Small intestine (tissue), 7 donors: ENCODE data around the gene GUCY1B1. TPM values are rescaled to one million over a fixed set of nuclear protein-coding genes. Genes with fewer than 3 reads are reported as not detected.

Experiments used
- DNase-seq, 2 donors: peaks; one replicate each; pipeline versions ENCODE4 v3.0.0 to v3.0.0-alpha.2; 2013
- FAIRE-seq: peaks from 2 replicates; lab custom pipeline; 2012; peaks lifted over from hg19 to GRCh38; lab: Jason Lieb, UNC
- H3K27ac ChIP-seq, 3 donors: one replicate each; pipeline ENCODE4 v1.5.1; 2013; ENCODE audit warnings: low read length in 2 of 3, mild to moderate bottlenecking in 2 of 3, control low read depth in 1 of 3, inconsistent platforms in 1 of 3, low read depth in 1 of 3, moderate library complexity in 1 of 3
- H3K27me3 ChIP-seq, 3 donors: one replicate each; pipeline ENCODE4 v1.6.1; 2013; ENCODE audit warnings: low read length in 3 of 3, inconsistent platforms in 1 of 3; ENCODE audit not compliant: control insufficient read depth in 3 of 3, insufficient read depth in 3 of 3
- H3K36me3 ChIP-seq, 3 donors: one replicate each; pipeline ENCODE4 v1.6.1; 2013; ENCODE audit warnings: low read length in 3 of 3, inconsistent platforms in 1 of 3, low read depth in 1 of 3, mild to moderate bottlenecking in 1 of 3, moderate library complexity in 1 of 3; ENCODE audit not compliant: control insufficient read depth in 3 of 3, insufficient read depth in 2 of 3
- H3K4me1 ChIP-seq, 3 donors: one replicate each; pipeline ENCODE4 v1.6.1; 2013; ENCODE audit warnings: low read length in 2 of 3, inconsistent platforms in 1 of 3, low read depth in 1 of 3, mild to moderate bottlenecking in 1 of 3, moderate library complexity in 1 of 3; ENCODE audit not compliant: control insufficient read depth in 3 of 3, insufficient read depth in 2 of 3
- H3K4me3 ChIP-seq, 3 donors: one replicate each; pipeline ENCODE4 v1.5.1; 2013; ENCODE audit warnings: low read length in 3 of 3, control low read depth in 1 of 3, inconsistent platforms in 1 of 3, low read depth in 1 of 3, mild to moderate bottlenecking in 1 of 3, moderate library complexity in 1 of 3
- H3K9me3 ChIP-seq, 2 donors: one replicate each; pipeline ENCODE4 v1.6.1; 2013; ENCODE audit warnings: low read depth in 1 of 2, low read length in 1 of 2; ENCODE audit not compliant: control insufficient read depth in 2 of 2, insufficient read depth in 1 of 2
- WGBS, 3 donors: extraction: QIAGEN DNeasy Blood & Tissue Kit; methylation state at CpG; one replicate each; pipeline ENCODE4 v1.1.7; 2013; 5-methylcytosine and 5-hydroxymethylcytosine counted together
- polyA plus RNA-seq, 4 donors: library from polyadenylated mRNA; stranded (reverse) in 3 of 4; unstranded in 1 of 4; fragments of 200-250 nt in 3 of 4; fragments of 120-200 nt in 1 of 4; gene quantifications; one replicate each; pipeline versions ENCODE4 v1.2.1 to v1.2.3, GENCODE V29; 2013
- donor health status: healthy with polysubstance abuse.
- donor health status: control.
- donor health status: control.
- donor health status: Bipolar disorder and iron deficiency.
- donor health status: healthy.

Gene GUCY1B1
- polyA plus RNA-seq, 4 donors: 0.67 to 8.1 (median 3.2) TPM

- no peak overlapping the region for H3K27ac ChIP-seq
- 59 to 72% (median 67%) methylated on average over 3 of the region's 3 CpGs for WGBS, 3 donors
- H3K4me3 ChIP-seq: no peak overlapping the region
- no peaks in the 10 kb centered on the region for H3K36me3 ChIP-seq
- no peaks in the 10 kb centered on the region for H3K27me3 ChIP-seq
- H3K4me1 ChIP-seq: peaks cover 0 to 4% (median under 1%) of the 10 kb centered on the region in 3 donors
- DNase-seq (no peak), FAIRE-seq (no peak)
- H3K9me3 ChIP-seq: no peaks in the 10 kb centered on the region
These were observed 6.3 kb downstream of the GUCY1B1 start for GRCh38 chr4:155765149-155765548.

DNA sequence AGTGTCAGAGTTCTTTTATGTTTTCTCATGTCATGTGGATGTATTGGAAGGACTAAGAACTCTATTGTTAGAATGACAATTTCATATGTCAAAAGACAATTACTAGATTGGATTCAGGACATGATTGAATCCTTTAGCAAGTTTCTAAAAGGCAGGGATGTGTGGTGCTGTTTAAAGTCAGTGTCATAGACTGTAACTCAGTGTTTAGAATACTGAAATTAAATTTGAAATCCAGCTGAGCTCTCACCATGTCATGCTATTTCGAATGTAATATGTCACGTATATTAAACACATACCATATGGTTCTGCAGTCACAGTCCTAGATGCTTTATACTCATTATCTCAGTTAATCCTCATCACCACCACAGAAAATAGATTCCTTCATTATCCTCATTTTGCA, 7.8 kb downstream of the GUCY1B1 start:
- FAIRE-seq: no peak
- WGBS, 3 donors: 71 to 88% (median 85%) methylated on average over 2 of the region's 2 CpGs
- no peak overlapping the region for H3K4me3 ChIP-seq

GRCh38 chr4:155768370-155768769, 9.5 kb downstream of the GUCY1B1 start:
- Histone ChIP-seq H3K27ac (no peak overlapping the region), H3K9me3 (no peaks in the 10 kb centered on the region), H3K4me1 (peaks cover 0 to 4% (median 0%) of the 10 kb centered on the region in 3 donors), H3K36me3 (no peaks in the 10 kb centered on the region), H3K27me3 (no peaks in the 10 kb centered on the region), H3K4me3 (no peak overlapping the region)
- no peak for FAIRE-seq
- no peak for DNase-seq

More for the DNA sequence above, 7.8 kb downstream of the GUCY1B1 start:
- H3K36me3 ChIP-seq: no peaks in the 10 kb centered on the region
- no peaks in the 10 kb centered on the region for H3K9me3 ChIP-seq
- H3K4me1 ChIP-seq: peaks cover 0 to 4% (median 0%) of the 10 kb centered on the region in 3 donors
- no peak overlapping the region for H3K27ac ChIP-seq
- no peak for DNase-seq
- no peaks in the 10 kb centered on the region for H3K27me3 ChIP-seq

- H3K9me3 ChIP-seq: no peaks in the 10 kb centered on the region
- H3K4me3 ChIP-seq: no peak overlapping the region
- no peak overlapping the region for H3K27ac ChIP-seq
- H3K4me1 ChIP-seq: peaks cover 0 to 4% (median 0%) of the 10 kb centered on the region in 3 donors
- peak; percentile 10 to 21 for DNase-seq
- FAIRE-seq: no peak
- 66 to 71% (median 69%) methylated on average over 2 of the region's 2 CpGs for WGBS, 3 donors
- no peaks in the 10 kb centered on the region for H3K27me3 ChIP-seq
- H3K36me3 ChIP-seq: no peaks in the 10 kb centered on the region
These were observed 10.3 kb downstream of the GUCY1B1 start for GRCh38 chr4:155769090-155769489.

DNA sequence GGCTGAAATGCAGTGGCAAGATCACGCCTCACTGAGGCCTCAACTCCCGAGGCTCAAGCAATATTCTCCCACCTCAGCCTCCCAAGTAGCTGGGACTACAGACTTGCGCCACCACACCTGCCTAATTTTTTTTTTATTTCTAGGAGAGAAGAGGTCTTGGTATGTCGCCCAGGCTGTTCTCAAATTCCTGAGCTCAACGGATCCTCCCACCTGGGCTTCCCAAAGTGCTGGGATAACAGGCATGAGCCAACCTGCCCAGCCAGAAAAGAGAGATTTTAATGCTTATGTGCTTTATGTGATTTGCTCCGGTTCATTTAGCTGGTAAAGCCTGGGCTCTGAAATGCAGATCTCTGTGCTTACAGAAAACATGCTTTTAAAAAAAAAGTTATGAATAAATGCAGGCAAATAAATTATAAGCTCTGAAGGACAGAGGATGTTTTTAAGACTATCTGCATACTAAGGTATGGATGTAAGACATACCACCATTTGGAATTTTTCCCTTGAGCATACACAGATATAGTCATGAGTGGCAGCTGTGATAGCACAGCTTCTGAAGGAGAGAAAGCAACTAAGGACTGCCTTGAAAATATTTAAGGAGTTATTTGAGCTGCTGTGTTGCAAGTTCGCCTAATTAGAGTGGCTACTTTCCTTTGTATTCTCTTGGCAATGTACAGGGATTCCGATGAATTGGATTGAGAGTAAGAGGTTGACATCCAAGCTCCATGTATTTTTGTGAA, 13.8 kb downstream of the GUCY1B1 start:
- H3K27ac ChIP-seq: no peak overlapping the region
- FAIRE-seq (no peak), DNase-seq (no peak)
- H3K4me1 ChIP-seq: peaks cover 0 to 4% (median 0%) of the 10 kb centered on the region in 3 donors
- peaks cover 0 to 3% (median 0%) of the 10 kb centered on the region in 3 donors for H3K36me3 ChIP-seq
- 87 to 88% (median 88%) methylated on average over 8 of the region's 8 CpGs for WGBS, 3 donors
- H3K27me3 ChIP-seq: no peaks in the 10 kb centered on the region
- no peak overlapping the region for H3K4me3 ChIP-seq
- no peaks in the 10 kb centered on the region for H3K9me3 ChIP-seq

DNA sequence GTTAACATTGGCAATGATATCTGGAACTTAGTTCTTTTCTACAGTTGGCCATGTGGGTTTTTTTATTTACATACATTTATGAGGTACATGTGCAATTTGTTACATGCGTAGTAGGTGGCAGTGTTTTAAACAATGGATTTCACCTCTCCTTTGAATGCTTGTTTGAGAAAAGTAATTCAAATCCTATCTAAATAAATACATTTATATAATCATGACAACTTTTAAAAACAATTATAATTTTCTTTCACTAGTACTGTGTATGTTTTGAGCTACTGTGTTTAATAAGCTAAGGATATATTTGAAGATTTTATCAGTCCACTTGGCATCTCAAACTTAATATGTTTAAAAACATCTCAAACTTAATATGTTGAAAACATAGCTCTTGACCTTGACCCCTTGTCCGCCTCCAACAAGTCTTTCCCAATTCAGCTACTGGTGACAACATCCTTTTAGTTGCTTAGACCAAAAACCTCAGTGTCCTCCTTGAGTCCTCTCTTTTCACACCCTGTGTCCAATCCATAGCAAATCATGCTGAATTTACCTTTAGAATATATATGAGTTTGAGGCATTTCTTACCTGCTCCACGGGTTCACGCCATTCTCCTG, 14.5 kb downstream of the GUCY1B1 start:
- Histone ChIP-seq H3K27ac (no peak overlapping the region), H3K9me3 (no peaks in the 10 kb centered on the region), H3K36me3 (peaks cover 0 to 3% (median 0%) of the 10 kb centered on the region in 3 donors), H3K4me3 (no peak overlapping the region), H3K4me1 (peaks cover 0 to 6% (median 0%) of the 10 kb centered on the region in 3 donors), H3K27me3 (no peaks in the 10 kb centered on the region)
- 76 to 90% (median 88%) methylated on average over 4 of the region's 4 CpGs for WGBS, 3 donors
- FAIRE-seq (no peak), DNase-seq (no peak)

DNA sequence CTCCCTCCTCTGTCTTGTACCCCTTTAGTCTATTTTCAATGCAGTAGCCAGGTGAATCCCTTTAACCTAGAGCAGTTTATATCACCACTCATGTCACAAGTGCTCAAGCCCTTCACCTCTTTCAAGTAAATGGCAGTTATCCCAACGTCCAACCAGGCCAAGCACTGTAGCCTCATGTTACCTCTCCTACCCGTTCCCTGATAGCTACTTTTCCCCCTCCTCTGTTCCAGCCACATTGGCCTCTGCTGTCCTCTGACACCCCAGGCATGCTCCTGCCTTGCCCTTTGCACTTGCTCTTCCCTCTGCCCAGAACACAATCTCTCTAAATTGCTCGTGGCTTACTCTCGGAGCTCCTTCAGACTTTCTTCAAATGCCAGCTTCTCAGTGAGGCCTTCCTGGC, 15.2 kb downstream of the GUCY1B1 start:
- FAIRE-seq: no peak
- WGBS, 3 donors: 53 to 72% (median 68%) methylated on average over 4 of the region's 4 CpGs
- peaks cover 0 to 3% (median 0%) of the 10 kb centered on the region in 3 donors for H3K36me3 ChIP-seq

DNA sequence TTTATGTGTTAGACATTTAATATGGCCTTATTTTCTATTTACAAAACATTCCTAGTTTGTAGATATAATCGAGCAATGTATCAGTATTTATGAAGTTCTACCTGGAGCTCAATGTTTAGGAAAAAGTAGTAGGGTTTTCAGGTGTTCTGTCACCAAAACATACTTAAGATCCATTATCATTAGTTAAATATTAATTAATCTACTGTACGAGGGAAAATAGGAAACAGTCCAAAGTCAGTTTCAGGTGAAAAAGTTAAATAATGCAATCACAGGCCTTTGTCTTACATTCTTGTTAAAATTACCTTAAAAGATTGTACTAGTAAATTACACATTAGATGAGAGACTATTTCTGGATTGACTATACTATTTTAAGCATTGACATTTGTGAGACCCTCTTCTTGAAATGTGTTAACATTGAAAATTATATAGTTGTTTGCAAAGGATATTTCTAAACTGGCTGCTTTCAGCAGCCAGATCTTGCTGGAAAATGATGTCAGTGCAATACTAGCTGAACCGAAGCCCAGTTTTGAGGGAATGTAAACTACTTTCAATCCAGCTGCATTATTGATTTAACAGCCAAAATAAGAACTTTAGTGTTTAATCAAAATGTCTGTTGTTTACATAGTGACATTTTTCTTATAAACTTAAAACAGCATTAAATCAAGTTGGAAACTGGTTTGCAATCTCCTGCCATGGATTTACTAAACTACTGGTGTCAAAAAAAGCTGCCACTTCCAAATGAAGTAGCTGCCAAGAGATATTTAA, 19.3 kb downstream of the GUCY1B1 start:
- Histone ChIP-seq H3K27me3 (no peaks in the 10 kb centered on the region), H3K4me3 (no peak overlapping the region), H3K4me1 (peaks cover 0 to 9% (median 0%) of the 10 kb centered on the region in 3 donors), H3K27ac (peak overlapping the region in 1 of 3 donors; percentile 42), H3K9me3 (no peaks in the 10 kb centered on the region), H3K36me3 (peaks cover 0 to 3% (median 0%) of the 10 kb centered on the region in 3 donors)
- DNase-seq: peak in 1 of 2 donors; percentile 37
- FAIRE-seq: peak; percentile 33
- 13 to 39% (median 26%) methylated on average over 3 of the region's 3 CpGs for WGBS, 3 donors

More for the DNA sequence above, 15.2 kb downstream of the GUCY1B1 start:
- no peak overlapping the region for H3K4me3 ChIP-seq
- H3K4me1 ChIP-seq: peaks cover 0 to 13% (median 0%) of the 10 kb centered on the region in 3 donors
- no peak for DNase-seq
- no peaks in the 10 kb centered on the region for H3K27me3 ChIP-seq
- H3K9me3 ChIP-seq: no peaks in the 10 kb centered on the region
- H3K27ac ChIP-seq: no peak overlapping the region
